ENCODE data around the gene CDH13. TPM values are rescaled to one million over a fixed set of nuclear protein-coding genes. Genes with fewer than 3 reads are reported as not detected.

Gene CDH13
- total and polyA plus RNA-seq, 10 of the 15 experiments (the other 5 are each of a cell fraction or from before 2014, with no cell fraction given), result under 0.01 to 0.05 TPM; not detected in 8

DNA sequence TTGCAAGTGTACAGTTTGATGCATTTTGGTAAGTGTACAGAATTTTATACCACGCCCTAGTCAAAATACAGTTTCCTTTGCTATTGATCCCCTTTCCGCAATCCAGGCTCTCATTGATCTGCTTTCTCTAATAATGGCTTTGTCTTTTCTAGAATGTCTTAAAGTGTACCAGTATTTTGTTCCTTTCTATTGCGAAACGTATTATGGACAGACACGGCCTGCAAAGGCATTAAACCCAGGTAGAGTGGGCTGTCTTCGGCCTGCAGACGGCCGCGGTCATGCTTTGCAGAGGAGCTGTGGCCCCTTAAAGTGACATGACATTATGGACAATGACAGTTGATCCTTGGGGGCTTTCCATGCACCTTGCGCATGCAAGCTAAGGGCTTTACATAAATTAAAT, 1165.1 kb downstream of the CDH13 start:
- Histone ChIP-seq H3K79me2 (ENCODE audit: control insufficient read depth, insufficient read depth, low read length) (no peaks in the 10 kb centered on the region), H3K4me1 (ENCODE audit: control insufficient read depth, insufficient read depth, low read length) (no peaks in the 10 kb centered on the region), H3K4me2 (ENCODE audit: control insufficient read depth, insufficient read depth) (no peak overlapping the region), H3K9me3 (replicated peaks; ENCODE audit: control insufficient read depth, insufficient read depth, low read length) (no peaks in the 10 kb centered on the region), H3K27ac (ENCODE audit: control insufficient read depth, insufficient read depth) (no peak overlapping the region), H3K36me3 (ENCODE audit: control insufficient read depth in 2 of 2, insufficient read depth in 2 of 2, low read length in 1 of 2) (no peaks in the 10 kb centered on the region), H3K27me3 (replicated peaks in 1 of 2; ENCODE audit: control insufficient read depth in 2 of 2, insufficient read depth in 2 of 2, low read length in 1 of 2) (peaks cover 0 to 2% of the 10 kb centered on the region in 2 experiments; a peak in 2 of 4 replicates), H2AFZ (ENCODE audit: control insufficient read depth, low read depth, low read length) (no peak overlapping the region), H4K20me1 (ENCODE audit: control insufficient read depth, insufficient read depth) (no peaks in the 10 kb centered on the region), H3K4me3 (no peak overlapping the region), H3K9ac (ENCODE audit: control insufficient read depth, insufficient read depth, low read length) (no peak overlapping the region)
- intact Hi-C loops (cut with micrococcal nuclease; ENCODE audit: unreplicated experiment), result no loop called here
- ATAC-seq, result no peak
- ChIA-PET CTCF (no interaction called here), SMC1A (ENCODE audit: uncharacterized antibody, unreplicated experiment) (no interaction called here), POLR2A (no interaction called here), RAD21 (ENCODE audit: unreplicated experiment) (no interaction called here)
- no peak for DNase-seq (ENCODE audit: low read depth, low spot score)
- in situ Hi-C loops (cut with MboI), result no loop called here
- 82% methylated on average over 10 of the region's 10 CpGs for WGBS (ENCODE audit: insufficient coverage, insufficient replicate concordance, low lambda C conversion rate, missing lambda C conversion rate)
- TF ChIP-seq, protein P1, sequence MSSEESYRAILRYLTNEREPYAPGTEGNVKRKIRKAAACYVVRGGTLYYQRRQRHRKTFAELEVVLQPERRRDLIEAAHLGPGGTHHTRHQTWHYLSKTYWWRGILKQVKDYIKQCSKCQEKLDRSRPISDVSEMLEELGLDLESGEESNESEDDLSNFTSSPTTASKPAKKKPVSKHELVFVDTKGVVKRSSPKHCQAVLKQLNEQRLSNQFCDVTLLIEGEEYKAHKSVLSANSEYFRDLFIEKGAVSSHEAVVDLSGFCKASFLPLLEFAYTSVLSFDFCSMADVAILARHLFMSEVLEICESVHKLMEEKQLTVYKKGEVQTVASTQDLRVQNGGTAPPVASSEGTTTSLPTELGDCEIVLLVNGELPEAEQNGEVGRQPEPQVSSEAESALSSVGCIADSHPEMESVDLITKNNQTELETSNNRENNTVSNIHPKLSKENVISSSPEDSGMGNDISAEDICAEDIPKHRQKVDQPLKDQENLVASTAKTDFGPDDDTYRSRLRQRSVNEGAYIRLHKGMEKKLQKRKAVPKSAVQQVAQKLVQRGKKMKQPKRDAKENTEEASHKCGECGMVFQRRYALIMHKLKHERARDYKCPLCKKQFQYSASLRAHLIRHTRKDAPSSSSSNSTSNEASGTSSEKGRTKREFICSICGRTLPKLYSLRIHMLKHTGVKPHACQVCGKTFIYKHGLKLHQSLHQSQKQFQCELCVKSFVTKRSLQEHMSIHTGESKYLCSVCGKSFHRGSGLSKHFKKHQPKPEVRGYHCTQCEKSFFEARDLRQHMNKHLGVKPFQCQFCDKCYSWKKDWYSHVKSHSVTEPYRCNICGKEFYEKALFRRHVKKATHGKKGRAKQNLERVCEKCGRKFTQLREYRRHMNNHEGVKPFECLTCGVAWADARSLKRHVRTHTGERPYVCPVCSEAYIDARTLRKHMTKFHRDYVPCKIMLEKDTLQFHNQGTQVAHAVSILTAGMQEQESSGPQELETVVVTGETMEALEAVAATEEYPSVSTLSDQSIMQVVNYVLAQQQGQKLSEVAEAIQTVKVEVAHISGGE (CRISPR knock-in tag; IDR thresholded peaks at IDR 0.05), result no peak
- TF ChIP-seq ZNF687 (IDR thresholded peaks at IDR 0.05) (no peak), BACH1 (IDR thresholded peaks at IDR 0.05; ENCODE audit: borderline replicate concordance) (no peak), GABPA (IDR thresholded peaks at IDR 0.05; ENCODE audit: low read depth) (no peak), HDAC6 (IDR thresholded peaks at IDR 0.05; ENCODE audit: unreplicated experiment) (no peak), RAD21 (IDR thresholded peaks at IDR 0.05; ENCODE audit: insufficient read depth, low read depth, low read length) (no peak)
- TF ChIP-seq, protein P2, sequence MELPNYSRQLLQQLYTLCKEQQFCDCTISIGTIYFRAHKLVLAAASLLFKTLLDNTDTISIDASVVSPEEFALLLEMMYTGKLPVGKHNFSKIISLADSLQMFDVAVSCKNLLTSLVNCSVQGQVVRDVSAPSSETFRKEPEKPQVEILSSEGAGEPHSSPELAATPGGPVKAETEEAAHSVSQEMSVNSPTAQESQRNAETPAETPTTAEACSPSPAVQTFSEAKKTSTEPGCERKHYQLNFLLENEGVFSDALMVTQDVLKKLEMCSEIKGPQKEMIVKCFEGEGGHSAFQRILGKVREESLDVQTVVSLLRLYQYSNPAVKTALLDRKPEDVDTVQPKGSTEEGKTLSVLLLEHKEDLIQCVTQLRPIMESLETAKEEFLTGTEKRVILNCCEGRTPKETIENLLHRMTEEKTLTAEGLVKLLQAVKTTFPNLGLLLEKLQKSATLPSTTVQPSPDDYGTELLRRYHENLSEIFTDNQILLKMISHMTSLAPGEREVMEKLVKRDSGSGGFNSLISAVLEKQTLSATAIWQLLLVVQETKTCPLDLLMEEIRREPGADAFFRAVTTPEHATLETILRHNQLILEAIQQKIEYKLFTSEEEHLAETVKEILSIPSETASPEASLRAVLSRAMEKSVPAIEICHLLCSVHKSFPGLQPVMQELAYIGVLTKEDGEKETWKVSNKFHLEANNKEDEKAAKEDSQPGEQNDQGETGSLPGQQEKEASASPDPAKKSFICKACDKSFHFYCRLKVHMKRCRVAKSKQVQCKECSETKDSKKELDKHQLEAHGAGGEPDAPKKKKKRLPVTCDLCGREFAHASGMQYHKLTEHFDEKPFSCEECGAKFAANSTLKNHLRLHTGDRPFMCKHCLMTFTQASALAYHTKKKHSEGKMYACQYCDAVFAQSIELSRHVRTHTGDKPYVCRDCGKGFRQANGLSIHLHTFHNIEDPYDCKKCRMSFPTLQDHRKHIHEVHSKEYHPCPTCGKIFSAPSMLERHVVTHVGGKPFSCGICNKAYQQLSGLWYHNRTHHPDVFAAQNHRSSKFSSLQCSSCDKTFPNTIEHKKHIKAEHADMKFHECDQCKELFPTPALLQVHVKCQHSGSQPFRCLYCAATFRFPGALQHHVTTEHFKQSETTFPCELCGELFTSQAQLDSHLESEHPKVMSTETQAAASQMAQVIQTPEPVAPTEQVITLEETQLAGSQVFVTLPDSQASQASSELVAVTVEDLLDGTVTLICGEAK (IDR thresholded peaks at IDR 0.05; ENCODE audit: borderline replicate concordance), result no peak
- FAIRE-seq, result no peak
- no TSS peak for BruUV-seq (replicated peaks)
